ENCODE results near the gene NEAT1. TPM values are rescaled to one million over a fixed set of nuclear protein-coding genes. Genes with fewer than 3 reads are reported as not detected.

Gene NEAT1
- total and polyA plus RNA-seq, 2 experiments from 2014 or later: 5.3 to 7.2 TPM

GRCh38 chr11:65430406-65431217 is 8.0 kb downstream of the NEAT1 start (continued):
- TF ChIP-seq, protein P1, sequence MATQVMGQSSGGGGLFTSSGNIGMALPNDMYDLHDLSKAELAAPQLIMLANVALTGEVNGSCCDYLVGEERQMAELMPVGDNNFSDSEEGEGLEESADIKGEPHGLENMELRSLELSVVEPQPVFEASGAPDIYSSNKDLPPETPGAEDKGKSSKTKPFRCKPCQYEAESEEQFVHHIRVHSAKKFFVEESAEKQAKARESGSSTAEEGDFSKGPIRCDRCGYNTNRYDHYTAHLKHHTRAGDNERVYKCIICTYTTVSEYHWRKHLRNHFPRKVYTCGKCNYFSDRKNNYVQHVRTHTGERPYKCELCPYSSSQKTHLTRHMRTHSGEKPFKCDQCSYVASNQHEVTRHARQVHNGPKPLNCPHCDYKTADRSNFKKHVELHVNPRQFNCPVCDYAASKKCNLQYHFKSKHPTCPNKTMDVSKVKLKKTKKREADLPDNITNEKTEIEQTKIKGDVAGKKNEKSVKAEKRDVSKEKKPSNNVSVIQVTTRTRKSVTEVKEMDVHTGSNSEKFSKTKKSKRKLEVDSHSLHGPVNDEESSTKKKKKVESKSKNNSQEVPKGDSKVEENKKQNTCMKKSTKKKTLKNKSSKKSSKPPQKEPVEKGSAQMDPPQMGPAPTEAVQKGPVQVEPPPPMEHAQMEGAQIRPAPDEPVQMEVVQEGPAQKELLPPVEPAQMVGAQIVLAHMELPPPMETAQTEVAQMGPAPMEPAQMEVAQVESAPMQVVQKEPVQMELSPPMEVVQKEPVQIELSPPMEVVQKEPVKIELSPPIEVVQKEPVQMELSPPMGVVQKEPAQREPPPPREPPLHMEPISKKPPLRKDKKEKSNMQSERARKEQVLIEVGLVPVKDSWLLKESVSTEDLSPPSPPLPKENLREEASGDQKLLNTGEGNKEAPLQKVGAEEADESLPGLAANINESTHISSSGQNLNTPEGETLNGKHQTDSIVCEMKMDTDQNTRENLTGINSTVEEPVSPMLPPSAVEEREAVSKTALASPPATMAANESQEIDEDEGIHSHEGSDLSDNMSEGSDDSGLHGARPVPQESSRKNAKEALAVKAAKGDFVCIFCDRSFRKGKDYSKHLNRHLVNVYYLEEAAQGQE (IDR thresholded peaks at IDR 0.05; ENCODE audit: unreplicated experiment): no peak
- no peak for TF ChIP-seq ETS1 (IDR thresholded peaks at IDR 0.05)
- no peak for TF ChIP-seq JUNB (IDR thresholded peaks at IDR 0.05; ENCODE audit: unreplicated experiment)

DNA sequence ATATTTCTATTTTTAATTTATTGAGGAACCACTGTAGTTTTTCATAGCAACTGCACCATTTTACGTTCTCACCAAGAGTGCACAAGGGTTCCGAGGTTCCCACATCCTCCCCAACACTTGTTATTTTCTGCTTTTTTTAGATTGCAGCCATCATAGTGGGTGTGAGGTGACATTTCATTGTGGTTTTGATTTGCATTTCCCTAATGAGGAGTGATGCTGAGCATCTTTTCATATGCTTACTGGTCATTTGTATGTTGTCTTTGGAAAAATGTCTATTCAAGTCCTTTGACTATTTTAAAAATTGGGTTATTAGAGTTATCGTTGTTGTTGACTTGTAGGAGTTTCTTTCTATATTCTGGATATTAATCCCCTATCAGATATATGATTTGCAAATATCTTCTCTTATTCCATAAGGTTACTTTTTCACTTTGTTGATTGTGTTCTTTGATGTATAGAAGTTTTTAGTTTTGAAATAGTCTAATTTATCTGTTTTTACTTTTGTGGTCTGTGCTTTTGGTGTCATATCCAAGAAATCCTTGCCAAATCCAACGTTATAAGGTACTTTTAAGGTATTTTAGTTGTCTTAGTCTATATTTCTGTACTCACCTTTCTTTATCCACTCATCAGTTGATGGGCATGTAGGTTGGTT is 9.0 kb downstream of the NEAT1 start:
- H2AFZ ChIP-seq: no peak overlapping the region
- no peak for ATAC-seq
- no peaks in the 10 kb centered on the region for H3K36me3 ChIP-seq (ENCODE audit: insufficient read depth)
- peaks cover 26% of the 10 kb centered on the region for H3K4me1 ChIP-seq (ENCODE audit: insufficient read depth)
- H4K20me1 ChIP-seq (replicated peaks; ENCODE audit: insufficient read depth): no peaks in the 10 kb centered on the region
- Mint-ChIP-seq H3K9me3 (no peaks in the 10 kb centered on the region), H3K4me3 (no peak overlapping the region), H3K27ac (no peak overlapping the region), H3K27me3 (ENCODE audit: insufficient read depth, low read depth, poor library complexity) (peaks cover 4% of the 10 kb centered on the region), H3K4me1 (peaks cover 35% of the 10 kb centered on the region), H3K36me3 (ENCODE audit: low read depth) (no peaks in the 10 kb centered on the region)
- DNase-seq (ENCODE audit: low spot score): no peak
- H3K4me2 ChIP-seq: no peak overlapping the region
- no peak overlapping the region for H3K27ac ChIP-seq (ENCODE audit: low read depth)
- H3K4me3 ChIP-seq: no peak overlapping the region
- H3F3A ChIP-seq (replicated peaks; ENCODE audit: low read depth): no peaks in the 10 kb centered on the region
- 0 out of 2 replicates have a peak, but pooled peaks cover under 1% of the 10 kb centered on the region for H3K79me2 ChIP-seq (replicated peaks; ENCODE audit: insufficient read depth)
- H3K27me3 ChIP-seq (ENCODE audit: insufficient read depth): no peaks in the 10 kb centered on the region
- no peaks in the 10 kb centered on the region for H3K9me2 ChIP-seq (ENCODE audit: insufficient read depth)
- TF ChIP-seq JUNB (IDR thresholded peaks at IDR 0.05; ENCODE audit: unreplicated experiment) (no peak), ETS1 (IDR thresholded peaks at IDR 0.05) (no peak), CREB1 (CRISPR knock-in tag; IDR thresholded peaks at IDR 0.05; ENCODE audit: low read depth) (no peak), EZH2phosphoT487 (IDR thresholded peaks at IDR 0.05; ENCODE audit: unreplicated experiment) (no peak)
- TF ChIP-seq, protein P2, sequence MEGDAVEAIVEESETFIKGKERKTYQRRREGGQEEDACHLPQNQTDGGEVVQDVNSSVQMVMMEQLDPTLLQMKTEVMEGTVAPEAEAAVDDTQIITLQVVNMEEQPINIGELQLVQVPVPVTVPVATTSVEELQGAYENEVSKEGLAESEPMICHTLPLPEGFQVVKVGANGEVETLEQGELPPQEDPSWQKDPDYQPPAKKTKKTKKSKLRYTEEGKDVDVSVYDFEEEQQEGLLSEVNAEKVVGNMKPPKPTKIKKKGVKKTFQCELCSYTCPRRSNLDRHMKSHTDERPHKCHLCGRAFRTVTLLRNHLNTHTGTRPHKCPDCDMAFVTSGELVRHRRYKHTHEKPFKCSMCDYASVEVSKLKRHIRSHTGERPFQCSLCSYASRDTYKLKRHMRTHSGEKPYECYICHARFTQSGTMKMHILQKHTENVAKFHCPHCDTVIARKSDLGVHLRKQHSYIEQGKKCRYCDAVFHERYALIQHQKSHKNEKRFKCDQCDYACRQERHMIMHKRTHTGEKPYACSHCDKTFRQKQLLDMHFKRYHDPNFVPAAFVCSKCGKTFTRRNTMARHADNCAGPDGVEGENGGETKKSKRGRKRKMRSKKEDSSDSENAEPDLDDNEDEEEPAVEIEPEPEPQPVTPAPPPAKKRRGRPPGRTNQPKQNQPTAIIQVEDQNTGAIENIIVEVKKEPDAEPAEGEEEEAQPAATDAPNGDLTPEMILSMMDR (conservative IDR thresholded peaks at IDR 0.05; ENCODE audit: low read depth in 2 of 2): no peak
- TF ChIP-seq, protein P1 (IDR thresholded peaks at IDR 0.05; ENCODE audit: unreplicated experiment): no peak

All from GM23338 (cell line).